NK-92 (cell line): ENCODE measurements around the gene MAPK8.

ENCODE experiments used
- DNase-seq: peaks from one replicate; lab custom pipeline; 2025; ENCODE audit not compliant: unreplicated experiment; lab: John Stamatoyannopoulos, UW

MAPK8 gene

GRCh38 chr10:48472501-48473069 lies 166.1 kb downstream of the MAPK8 start:
- no peak for DNase-seq

DNA sequence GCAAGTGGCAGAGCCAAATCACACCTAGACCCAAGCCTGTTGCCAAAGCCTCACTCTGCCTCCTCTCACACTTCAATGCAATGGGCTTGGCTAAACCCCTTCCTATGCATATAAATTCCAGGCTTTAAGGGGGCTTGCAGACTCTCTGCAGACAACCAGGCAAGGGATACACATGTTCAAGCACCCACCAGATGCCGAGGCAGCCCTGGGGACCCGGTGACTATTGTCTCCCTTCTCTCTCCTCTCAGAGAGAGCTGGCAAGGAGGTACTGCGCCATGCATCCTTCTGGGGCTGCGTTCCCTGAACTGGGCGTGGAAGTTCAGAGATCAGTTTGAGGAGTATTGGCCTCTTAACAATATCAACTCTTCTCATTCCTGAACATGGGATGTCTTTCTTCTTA lies 167.2 kb downstream of the MAPK8 start:
- no peak for DNase-seq

GRCh38 chr10:48474765-48475365 lies 168.4 kb downstream of the MAPK8 start:
- DNase-seq, result no peak

DNA sequence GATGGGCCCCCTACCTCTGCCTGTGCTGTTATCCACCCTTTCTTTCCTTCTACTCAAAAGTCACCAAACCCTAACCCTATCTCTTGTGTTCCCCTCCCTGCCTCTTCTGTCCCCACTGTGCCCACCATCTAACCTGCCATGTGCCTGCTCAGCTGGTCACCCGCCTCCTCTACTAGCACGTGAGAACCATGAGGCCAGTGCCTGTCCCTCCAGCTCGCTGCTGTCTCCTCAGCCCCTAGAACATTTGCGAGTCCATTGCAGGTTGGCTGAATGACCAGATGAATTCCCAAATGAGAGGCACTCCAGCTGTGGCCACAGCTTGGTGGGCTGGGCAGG lies 169.4 kb downstream of the MAPK8 start:
- no peak for DNase-seq

- no peak for DNase-seq
These were observed 170.0 kb downstream of the MAPK8 start for GRCh38 chr10:48476279-48476982.

DNA sequence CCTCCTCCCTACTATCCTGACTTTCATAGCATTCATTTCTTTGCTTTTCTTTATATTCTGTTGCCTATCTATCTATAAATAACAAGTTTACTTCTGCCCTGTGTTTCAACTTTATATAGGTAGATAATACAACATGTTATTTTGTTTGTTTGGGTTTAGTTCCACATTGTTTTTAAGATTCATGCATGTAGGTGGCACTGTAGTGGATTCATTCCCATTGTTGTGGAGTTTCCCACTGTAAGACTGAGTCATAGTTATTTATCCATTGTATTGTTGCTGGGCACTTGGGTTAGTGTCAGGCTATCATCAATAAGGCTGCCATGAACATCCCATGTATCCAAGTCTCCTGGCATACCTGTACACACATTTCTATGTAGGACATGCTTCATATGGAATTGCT lies 170.7 kb downstream of the MAPK8 start:
- DNase-seq, result no peak

GRCh38 chr10:48477616-48478015 lies 171.1 kb downstream of the MAPK8 start:
- DNase-seq, result no peak

- DNase-seq, result no peak
These were observed 172.0 kb downstream of the MAPK8 start for GRCh38 chr10:48478469-48478868.

GRCh38 chr10:48478980-48479811 lies 172.7 kb downstream of the MAPK8 start:
- no peak for DNase-seq

DNA sequence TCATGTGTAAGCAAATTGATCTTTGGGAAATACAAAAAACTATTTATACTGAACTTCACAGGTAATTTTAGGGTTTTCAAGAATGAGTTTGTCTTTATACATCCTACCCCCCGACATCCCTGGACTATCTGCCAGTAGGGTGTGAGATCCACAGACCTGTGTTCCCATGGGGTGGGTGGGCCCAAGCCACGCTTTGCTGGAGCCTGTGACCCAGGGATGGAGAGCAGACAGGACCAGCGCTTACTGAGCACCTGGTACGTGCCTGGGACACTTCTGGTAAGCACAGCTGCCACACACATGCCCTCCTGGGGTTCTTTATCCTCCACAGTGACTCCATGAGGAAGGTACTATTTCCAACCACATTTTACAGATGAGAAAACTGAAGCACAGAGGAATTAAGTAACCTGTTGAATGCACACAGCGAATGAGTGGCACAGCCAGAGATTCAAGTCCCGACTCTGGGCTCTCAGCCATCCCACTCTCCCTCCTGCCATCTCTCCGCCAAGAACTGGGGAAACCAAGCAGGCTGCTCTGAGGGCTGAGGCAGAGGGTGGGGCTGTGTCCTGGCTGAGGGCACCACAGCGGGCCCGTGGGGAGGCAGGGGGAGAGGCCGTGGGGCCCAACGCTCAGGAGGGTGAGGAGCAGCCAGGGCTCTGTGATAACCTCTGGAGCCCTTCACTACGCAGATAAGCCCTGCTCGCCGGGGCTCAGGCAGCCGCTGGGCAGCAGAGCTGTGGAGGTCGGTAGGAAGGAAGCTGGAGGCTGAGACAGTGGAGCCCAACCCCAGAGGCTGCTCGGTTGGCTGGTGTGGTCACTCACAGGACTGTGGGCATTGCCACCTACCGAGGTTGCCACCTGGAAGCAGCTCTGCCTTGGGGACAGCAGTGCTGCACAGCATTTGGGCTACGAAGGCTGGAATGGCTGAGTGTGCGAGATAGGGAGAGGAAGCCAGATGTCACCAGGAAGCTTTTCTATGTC lies 174.2 kb downstream of the MAPK8 start:
- DNase-seq, result no peak

DNA sequence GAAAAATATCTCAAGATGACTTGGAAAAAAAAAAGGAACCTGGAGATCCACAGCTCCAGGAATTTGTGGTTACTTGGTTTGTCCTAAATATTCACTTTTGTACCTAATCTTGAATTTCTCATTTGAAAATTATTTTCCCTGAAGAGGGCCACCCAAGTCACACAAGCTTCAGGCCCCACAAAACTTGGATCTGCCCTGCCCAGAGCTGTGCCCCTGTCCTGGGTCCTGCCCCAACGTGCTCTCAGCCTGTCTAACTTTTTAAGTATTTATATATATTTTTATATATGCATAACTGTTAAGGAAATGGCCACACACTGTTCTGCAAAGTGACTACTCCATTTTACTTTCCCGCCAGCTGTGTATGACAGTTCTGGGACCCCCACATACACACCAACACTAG lies 174.9 kb downstream of the MAPK8 start:
- DNase-seq, result no peak

GRCh38 chr10:48482207-48482606 lies 175.7 kb downstream of the MAPK8 start:
- no peak for DNase-seq

DNA sequence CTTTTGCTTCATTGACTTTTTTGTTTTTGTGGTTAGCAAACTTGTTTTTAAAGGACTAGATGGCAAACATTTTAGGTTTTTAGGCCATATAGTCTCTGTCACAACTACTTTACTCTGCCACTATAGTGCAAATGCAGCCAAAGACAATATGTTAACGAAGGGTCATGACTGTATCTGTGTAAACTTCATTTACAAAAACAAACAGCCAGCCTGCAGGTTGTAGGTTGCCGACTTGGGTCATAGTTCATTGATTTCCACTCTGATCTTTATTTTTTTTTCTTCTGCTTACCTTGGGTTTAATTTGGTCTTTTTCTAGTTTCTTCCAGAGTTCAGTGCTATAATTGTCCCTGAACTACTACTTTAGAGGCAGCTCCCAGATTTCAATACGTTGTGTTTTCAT lies 178.4 kb downstream of the MAPK8 start:
- no peak for DNase-seq

DNA sequence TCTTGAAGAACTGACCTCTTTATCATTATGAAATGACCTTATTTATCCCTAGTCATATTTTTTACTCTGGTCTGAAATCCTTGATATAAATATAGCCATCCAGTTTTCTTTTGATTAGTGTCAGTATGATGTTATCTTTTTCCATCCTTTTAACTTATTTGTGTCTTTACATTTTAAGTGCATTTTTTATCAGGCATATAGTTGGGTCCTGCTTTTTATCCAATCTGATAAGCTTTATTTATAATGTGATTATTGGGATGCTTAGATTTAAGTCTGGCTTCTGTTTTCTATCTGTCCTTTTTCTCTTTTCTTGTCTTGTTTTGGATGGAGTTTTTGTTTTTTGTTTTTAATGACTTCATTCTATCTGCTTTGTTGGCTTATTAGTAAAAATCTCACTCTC lies 179.2 kb downstream of the MAPK8 start:
- no peak for DNase-seq

DNA sequence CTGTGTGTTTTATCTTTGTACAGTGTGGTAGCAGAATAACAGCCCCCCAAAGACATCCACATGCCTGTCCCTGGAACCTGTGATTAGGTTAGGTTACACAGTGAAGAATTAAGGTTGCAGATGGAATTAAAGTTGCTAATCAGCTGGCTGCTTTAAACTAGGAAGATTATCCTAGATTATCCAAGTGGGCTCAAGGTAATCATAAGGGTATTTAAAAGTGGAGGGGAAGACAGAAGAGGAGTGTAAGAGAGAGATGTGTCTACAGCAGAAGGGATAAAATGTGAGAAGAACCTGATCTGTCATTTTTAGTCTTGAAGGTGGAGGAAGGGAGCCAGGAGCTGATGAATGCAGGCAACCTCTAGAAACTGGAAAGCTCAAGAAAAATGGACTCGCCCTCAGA lies 180.8 kb downstream of the MAPK8 start:
- DNase-seq, result no peak
